A549 (cell line): ENCODE measurements around the gene KISS1.

Source experiments
- BHLHE40 ChIP-seq: IDR thresholded peaks from 2 replicates; pipeline ENCODE4 v1.6.1; 2012; ENCODE audit warnings: low read depth, low read length, inconsistent platforms
- CBX2 ChIP-seq: fragments of 200-600 bp; sonication (generic); IDR thresholded peaks from 2 replicates; pipeline ENCODE4 v1.6.1; 2016; ENCODE audit warnings: low read depth, mild to moderate bottlenecking, borderline replicate concordance
- CBX8 ChIP-seq: fragments of 200-600 bp; sonication (generic); IDR thresholded peaks from 2 replicates; pipeline ENCODE4 v1.6.1; 2016
- HDAC2 ChIP-seq: fragments of 200-600 bp; sonication (generic); IDR thresholded peaks from 2 replicates; pipeline ENCODE4 v1.6.1; 2016
- MAFK ChIP-seq: fragments of 450-650 bp; IDR thresholded peaks from 2 replicates; pipeline ENCODE4 v1.6.1; 2014; ENCODE audit not compliant: partially characterized antibody
- MAZ ChIP-seq: fragments of 150-350 bp; IDR thresholded peaks from 2 replicates; pipeline ENCODE4 v1.6.1; 2014; ENCODE audit warnings: antibody characterized with exemption, low read depth, low read length, borderline replicate concordance
- NPAS2 ChIP-seq: fragments of 250-450 bp; sonication (Bioruptor Pico); IDR thresholded peaks from 2 replicates; pipeline ENCODE4 v1.8.0; 2022; ENCODE audit warnings: mild to moderate bottlenecking, moderate library complexity, borderline replicate concordance
- NR3C1 ChIP-seq: fragments of >200 bp; sonication (Bioruptor Twin); formaldehyde crosslinking; IDR thresholded peaks from 3 replicates; pipeline ENCODE4 v1.6.1; 2017
- TFCP2L1 ChIP-seq: fragments of 250-450 bp; sonication (Bioruptor Pico); IDR thresholded peaks from 2 replicates; pipeline ENCODE4 v1.5.0; 2021; ENCODE audit warnings: mild to moderate bottlenecking
- TF ChIP-seq, protein P1 (sequence below): fragments of >200 bp; sonication (Bioruptor Twin); formaldehyde crosslinking; IDR thresholded peaks from 3 replicates; pipeline ENCODE4 v1.5.1; 2016
- TF ChIP-seq, protein P2 (sequence below): fragments of 250-450 bp; sonication (Bioruptor Pico); IDR thresholded peaks from 2 replicates; pipeline ENCODE4 v1.5.0; 2021; ENCODE audit warnings: mild to moderate bottlenecking, moderate library complexity, borderline replicate concordance
- TF ChIP-seq, protein P3 (sequence below): IDR thresholded peaks from 2 replicates; pipeline ENCODE4 v1.6.1; 2012

DNA sequence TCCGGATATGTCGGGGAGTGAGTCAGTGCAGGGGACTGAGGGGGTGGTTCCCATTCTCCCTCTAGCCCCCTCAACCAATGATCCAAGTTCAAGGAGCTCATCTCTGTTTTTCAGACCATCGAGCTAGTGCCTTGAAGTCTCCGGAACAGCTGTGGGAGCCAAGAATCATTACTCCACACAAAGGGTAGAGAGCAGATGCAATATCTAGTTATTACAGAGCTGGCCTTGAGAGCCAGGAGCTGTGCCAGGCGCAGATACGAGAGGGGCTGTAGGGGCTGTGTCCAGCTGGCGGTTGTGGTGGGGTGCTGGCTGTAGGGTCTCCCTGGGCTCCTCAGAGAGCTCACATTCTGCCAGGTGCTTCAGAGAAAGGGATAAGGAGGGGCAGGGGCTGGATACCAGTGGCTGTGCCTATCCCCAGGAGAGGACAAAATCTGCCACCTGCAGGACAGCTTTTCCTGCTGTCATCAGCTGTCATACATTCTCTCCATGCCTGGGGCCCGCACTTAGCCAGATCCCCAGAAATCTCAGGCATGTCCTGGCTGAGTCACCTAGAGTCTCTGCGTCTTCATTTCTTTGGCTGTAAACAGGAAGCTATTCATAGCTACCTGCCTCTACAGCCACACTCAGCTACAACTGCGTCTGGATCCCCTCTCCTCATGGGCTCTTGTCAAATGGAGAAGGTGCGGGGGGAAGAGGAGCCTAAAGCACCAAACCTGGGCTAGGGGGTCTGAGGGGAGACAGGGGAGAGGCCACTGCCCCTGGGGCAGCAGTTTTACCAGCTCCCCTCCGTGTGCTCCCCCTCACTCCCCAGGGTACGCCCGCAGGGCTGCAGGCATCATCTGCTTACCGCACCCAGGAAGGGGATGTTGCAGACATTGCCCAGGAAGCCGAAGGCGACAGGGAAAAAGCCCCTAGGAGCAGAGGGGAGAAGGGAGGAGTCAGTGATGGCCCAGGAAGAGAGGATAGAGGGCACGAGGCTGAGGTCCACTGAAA lies 2.4 kb upstream of the KISS1 start:
- TF ChIP-seq NPAS2 (CRISPR knock-in tag), result no peak
- no peak for TF ChIP-seq MAFK
- TF ChIP-seq HDAC2, result no peak
- no peak for TF ChIP-seq BHLHE40
- TF ChIP-seq, protein P1, sequence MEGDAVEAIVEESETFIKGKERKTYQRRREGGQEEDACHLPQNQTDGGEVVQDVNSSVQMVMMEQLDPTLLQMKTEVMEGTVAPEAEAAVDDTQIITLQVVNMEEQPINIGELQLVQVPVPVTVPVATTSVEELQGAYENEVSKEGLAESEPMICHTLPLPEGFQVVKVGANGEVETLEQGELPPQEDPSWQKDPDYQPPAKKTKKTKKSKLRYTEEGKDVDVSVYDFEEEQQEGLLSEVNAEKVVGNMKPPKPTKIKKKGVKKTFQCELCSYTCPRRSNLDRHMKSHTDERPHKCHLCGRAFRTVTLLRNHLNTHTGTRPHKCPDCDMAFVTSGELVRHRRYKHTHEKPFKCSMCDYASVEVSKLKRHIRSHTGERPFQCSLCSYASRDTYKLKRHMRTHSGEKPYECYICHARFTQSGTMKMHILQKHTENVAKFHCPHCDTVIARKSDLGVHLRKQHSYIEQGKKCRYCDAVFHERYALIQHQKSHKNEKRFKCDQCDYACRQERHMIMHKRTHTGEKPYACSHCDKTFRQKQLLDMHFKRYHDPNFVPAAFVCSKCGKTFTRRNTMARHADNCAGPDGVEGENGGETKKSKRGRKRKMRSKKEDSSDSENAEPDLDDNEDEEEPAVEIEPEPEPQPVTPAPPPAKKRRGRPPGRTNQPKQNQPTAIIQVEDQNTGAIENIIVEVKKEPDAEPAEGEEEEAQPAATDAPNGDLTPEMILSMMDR, result peak; percentile 12; the same call in 1 of the 3 replicates
- TF ChIP-seq TFCP2L1, result no peak
- TF ChIP-seq CBX2, result no peak
- no peak for TF ChIP-seq NR3C1
- TF ChIP-seq, protein P2, sequence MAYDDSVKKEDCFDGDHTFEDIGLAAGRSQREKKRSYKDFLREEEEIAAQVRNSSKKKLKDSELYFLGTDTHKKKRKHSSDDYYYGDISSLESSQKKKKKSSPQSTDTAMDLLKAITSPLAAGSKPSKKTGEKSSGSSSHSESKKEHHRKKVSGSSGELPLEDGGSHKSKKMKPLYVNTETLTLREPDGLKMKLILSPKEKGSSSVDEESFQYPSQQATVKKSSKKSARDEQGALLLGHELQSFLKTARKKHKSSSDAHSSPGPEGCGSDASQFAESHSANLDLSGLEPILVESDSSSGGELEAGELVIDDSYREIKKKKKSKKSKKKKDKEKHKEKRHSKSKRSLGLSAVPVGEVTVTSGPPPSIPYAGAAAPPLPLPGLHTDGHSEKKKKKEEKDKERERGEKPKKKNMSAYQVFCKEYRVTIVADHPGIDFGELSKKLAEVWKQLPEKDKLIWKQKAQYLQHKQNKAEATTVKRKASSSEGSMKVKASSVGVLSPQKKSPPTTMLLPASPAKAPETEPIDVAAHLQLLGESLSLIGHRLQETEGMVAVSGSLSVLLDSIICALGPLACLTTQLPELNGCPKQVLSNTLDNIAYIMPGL (CRISPR knock-in tag), result no peak
- TF ChIP-seq, protein P3, sequence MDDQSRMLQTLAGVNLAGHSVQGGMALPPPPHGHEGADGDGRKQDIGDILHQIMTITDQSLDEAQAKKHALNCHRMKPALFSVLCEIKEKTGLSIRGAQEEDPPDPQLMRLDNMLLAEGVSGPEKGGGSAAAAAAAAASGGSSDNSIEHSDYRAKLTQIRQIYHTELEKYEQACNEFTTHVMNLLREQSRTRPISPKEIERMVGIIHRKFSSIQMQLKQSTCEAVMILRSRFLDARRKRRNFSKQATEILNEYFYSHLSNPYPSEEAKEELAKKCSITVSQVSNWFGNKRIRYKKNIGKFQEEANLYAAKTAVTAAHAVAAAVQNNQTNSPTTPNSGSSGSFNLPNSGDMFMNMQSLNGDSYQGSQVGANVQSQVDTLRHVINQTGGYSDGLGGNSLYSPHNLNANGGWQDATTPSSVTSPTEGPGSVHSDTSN, result no peak
- no peak for TF ChIP-seq MAZ
- no peak for TF ChIP-seq CBX8
